ENCODE measurements around the gene MCOLN1.

The MCOLN1 gene

GRCh38 chr19:7582446-7582845 lies 60.0 kb downstream of the MCOLN1 start:
- FAIRE-seq (no peak), DNase-seq (ENCODE audit: insufficient read length, low spot score) (no peak)
- TF ChIP-seq POLR2AphosphoS5 (IDR thresholded peaks at IDR 0.05; ENCODE audit: low read depth, low read length) (no peak), PAX5 (IDR thresholded peaks at IDR 0.05; ENCODE audit: insufficient read depth, low read length, severe bottlenecking) (no peak), TAF1 (IDR thresholded peaks at IDR 0.05; ENCODE audit: low read depth, low read length) (no peak), POLR2A (IDR thresholded peaks at IDR 0.05; ENCODE audit: low read depth, low read length) (no peak), POU2F2 (IDR thresholded peaks at IDR 0.05; ENCODE audit: low read depth, low read length) (no peak), SPI1 (IDR thresholded peaks at IDR 0.05; ENCODE audit: low read depth, low read length) (no peak)
